ENCODE data around the gene PEPD.

GRCh38 chr19:33470040-33470330 is 51.6 kb downstream of the PEPD start:
- TF ChIP-seq YY1 (IDR thresholded peaks at IDR 0.05) (no peak), CTCF (IDR thresholded peaks at IDR 0.05; ENCODE audit: low read depth, low read length, missing input control) (no peak), GABPA (IDR thresholded peaks at IDR 0.05 in 1 of 2, conservative IDR thresholded peaks at IDR 0.05 in 1 of 2) (no peak), RAD21 (IDR thresholded peaks at IDR 0.05) (no peak), FOXA1 (IDR thresholded peaks at IDR 0.05) (no peak), TAF1 (conservative IDR thresholded peaks at IDR 0.05) (no peak), SP1 (IDR thresholded peaks at IDR 0.05) (no peak), HNF4G (IDR thresholded peaks at IDR 0.05) (no peak), JUND (IDR thresholded peaks at IDR 0.05) (no peak), ZBTB33 (IDR thresholded peaks at IDR 0.05) (no peak)
- TF ChIP-seq, protein P1, sequence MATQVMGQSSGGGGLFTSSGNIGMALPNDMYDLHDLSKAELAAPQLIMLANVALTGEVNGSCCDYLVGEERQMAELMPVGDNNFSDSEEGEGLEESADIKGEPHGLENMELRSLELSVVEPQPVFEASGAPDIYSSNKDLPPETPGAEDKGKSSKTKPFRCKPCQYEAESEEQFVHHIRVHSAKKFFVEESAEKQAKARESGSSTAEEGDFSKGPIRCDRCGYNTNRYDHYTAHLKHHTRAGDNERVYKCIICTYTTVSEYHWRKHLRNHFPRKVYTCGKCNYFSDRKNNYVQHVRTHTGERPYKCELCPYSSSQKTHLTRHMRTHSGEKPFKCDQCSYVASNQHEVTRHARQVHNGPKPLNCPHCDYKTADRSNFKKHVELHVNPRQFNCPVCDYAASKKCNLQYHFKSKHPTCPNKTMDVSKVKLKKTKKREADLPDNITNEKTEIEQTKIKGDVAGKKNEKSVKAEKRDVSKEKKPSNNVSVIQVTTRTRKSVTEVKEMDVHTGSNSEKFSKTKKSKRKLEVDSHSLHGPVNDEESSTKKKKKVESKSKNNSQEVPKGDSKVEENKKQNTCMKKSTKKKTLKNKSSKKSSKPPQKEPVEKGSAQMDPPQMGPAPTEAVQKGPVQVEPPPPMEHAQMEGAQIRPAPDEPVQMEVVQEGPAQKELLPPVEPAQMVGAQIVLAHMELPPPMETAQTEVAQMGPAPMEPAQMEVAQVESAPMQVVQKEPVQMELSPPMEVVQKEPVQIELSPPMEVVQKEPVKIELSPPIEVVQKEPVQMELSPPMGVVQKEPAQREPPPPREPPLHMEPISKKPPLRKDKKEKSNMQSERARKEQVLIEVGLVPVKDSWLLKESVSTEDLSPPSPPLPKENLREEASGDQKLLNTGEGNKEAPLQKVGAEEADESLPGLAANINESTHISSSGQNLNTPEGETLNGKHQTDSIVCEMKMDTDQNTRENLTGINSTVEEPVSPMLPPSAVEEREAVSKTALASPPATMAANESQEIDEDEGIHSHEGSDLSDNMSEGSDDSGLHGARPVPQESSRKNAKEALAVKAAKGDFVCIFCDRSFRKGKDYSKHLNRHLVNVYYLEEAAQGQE (IDR thresholded peaks at IDR 0.05): no peak
- TF ChIP-seq, protein P2, sequence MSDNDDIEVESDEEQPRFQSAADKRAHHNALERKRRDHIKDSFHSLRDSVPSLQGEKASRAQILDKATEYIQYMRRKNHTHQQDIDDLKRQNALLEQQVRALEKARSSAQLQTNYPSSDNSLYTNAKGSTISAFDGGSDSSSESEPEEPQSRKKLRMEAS (IDR thresholded peaks at IDR 0.05): no peak
- TF ChIP-seq, protein P3, sequence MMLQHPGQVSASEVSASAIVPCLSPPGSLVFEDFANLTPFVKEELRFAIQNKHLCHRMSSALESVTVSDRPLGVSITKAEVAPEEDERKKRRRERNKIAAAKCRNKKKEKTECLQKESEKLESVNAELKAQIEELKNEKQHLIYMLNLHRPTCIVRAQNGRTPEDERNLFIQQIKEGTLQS (IDR thresholded peaks at IDR 0.05): no peak

All from liver (tissue), 3 donors.